ENCODE results near the gene RBM33.

Gene RBM33

DNA sequence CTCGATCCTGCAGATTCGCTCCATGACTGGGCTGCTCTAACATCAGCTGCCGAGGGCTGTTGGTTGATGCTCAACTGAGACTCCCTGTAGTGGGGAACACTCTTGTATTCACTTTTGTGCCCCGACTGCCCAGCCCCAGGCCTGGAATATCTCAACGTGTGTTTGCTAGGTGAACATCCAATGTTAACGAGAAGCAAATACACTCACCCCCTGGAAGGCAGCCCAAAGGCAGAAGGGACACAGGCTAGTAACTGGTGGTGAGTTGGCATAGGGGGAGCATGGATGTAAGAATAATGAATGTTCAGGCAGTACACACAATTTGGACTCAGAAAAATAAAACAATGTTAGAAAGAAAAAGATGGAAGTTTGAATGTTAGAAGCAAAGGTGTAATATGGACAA is 24.0 kb upstream of the RBM33 start:
- DNase-seq (ENCODE audit: extremely low spot score): no peak
- TF ChIP-seq FOXA1 (IDR thresholded peaks at IDR 0.05): no peak
- no peak for TF ChIP-seq L3MBTL2 (conservative IDR thresholded peaks at IDR 0.05)
- no peak for TF ChIP-seq CTBP1 (IDR thresholded peaks at IDR 0.05; ENCODE audit: borderline replicate concordance)
- no peak for TF ChIP-seq NFRKB (IDR thresholded peaks at IDR 0.05)
- TF ChIP-seq ELF4 (IDR thresholded peaks at IDR 0.05): no peak
- no peak for TF ChIP-seq SP1 (IDR thresholded peaks at IDR 0.05)
- TF ChIP-seq ARNT (IDR thresholded peaks at IDR 0.05): no peak
- no peak for TF ChIP-seq FOXM1 (IDR thresholded peaks at IDR 0.05; ENCODE audit: borderline replicate concordance)
- TF ChIP-seq HDGF (IDR thresholded peaks at IDR 0.05; ENCODE audit: borderline replicate concordance): no peak
- no peak for TF ChIP-seq ZNF384 (IDR thresholded peaks at IDR 0.05)
- TF ChIP-seq BHLHE40 (IDR thresholded peaks at IDR 0.05; ENCODE audit: borderline replicate concordance): no peak
- TF ChIP-seq TARDBP (IDR thresholded peaks at IDR 0.05): no peak
- no peak for TF ChIP-seq LEF1 (IDR thresholded peaks at IDR 0.05; ENCODE audit: borderline replicate concordance)
- no peak for TF ChIP-seq SUZ12 (IDR thresholded peaks at IDR 0.05)
- no peak for TF ChIP-seq FOXK2 (IDR thresholded peaks at IDR 0.05)
- TF ChIP-seq, protein P1, sequence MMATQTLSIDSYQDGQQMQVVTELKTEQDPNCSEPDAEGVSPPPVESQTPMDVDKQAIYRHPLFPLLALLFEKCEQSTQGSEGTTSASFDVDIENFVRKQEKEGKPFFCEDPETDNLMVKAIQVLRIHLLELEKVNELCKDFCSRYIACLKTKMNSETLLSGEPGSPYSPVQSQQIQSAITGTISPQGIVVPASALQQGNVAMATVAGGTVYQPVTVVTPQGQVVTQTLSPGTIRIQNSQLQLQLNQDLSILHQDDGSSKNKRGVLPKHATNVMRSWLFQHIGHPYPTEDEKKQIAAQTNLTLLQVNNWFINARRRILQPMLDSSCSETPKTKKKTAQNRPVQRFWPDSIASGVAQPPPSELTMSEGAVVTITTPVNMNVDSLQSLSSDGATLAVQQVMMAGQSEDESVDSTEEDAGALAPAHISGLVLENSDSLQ (IDR thresholded peaks at IDR 0.05): no peak
- ChIA-PET POLR2A (interaction anchor here (0.8 to 1.8 kb wide), 2 partner anchors 24 kb away, joined by 3 to 5 read pairs; partner anchors contain the start of gene RBM33), CTCF (interaction anchor here (2.4 kb wide), 1 partner anchor 22 kb away, joined by 11 read pairs; no protein-coding TSS in a partner anchor)

DNA sequence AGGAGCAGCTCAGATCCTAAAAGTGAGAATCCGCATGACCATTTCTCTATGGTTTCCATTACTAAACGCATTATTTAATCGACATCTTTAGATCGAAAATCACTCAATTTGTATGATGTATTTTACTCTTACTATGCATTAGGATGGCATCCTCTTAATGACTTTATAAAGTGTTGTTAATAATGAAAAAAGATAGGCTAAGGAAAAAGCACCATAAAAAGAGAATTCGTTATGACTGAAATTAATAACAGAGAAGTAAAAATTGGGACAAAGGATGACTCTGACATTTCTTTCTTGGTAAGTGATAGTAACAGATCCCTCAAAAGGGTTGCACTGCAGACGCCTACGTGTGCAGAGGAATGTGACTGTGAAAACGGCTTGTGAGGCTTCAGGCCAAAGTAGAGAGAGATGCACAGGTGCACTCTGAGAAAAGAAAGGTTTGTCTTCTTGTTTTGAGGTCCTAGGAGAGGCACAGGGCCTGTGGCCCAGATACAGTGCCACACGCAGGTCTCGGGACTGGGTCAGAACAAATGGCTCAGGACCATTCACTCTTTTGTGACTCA is 23.0 kb upstream of the RBM33 start:
- DNase-seq (ENCODE audit: extremely low spot score): no peak
- TF ChIP-seq CTBP1 (IDR thresholded peaks at IDR 0.05; ENCODE audit: borderline replicate concordance): no peak
- TF ChIP-seq, protein P1 (IDR thresholded peaks at IDR 0.05): no peak
- POLR2A ChIA-PET: interaction anchor here (1.8 kb wide), 1 partner anchor 23 kb away, joined by 5 read pairs; the partner anchor contains the start of gene RBM33
- CTCF ChIA-PET: interaction anchor here (0.6 to 2.4 kb wide), 3 partner anchors 13 to 217 kb away, joined by 3 to 11 read pairs (median 4); no protein-coding TSS in a partner anchor

DNA sequence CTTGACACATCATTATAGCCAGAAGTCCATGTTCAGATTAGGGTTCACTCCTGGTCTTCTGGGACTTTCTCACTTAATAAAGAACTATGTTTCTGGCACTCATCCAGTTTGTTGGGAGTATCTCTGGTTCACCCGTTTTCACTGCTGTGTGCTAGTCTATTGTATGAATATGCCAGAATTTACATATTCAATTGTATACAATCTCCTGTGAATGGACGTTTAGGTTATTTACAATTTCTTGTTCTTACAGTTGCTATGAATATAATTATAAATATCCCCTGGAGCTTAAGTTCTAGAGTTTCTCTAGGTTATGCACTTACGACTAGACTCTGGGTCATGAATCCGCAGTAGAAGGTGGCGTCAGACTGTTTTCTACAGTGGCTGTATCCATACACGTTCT is 20.0 kb upstream of the RBM33 start:
- ChIA-PET CTCF (interaction anchor here (1.7 kb wide), 1 partner anchor 26 kb away, joined by 8 read pairs; no protein-coding TSS in a partner anchor), POLR2A (interaction anchor here (0.9 kb wide), 1 partner anchor 20 kb away, joined by 3 read pairs; the partner anchor contains the start of gene RBM33)
- no peak for TF ChIP-seq SUZ12 (IDR thresholded peaks at IDR 0.05)
- no peak for TF ChIP-seq NFRKB (IDR thresholded peaks at IDR 0.05)
- TF ChIP-seq BHLHE40 (IDR thresholded peaks at IDR 0.05; ENCODE audit: borderline replicate concordance): no peak
- TF ChIP-seq FOXA1 (IDR thresholded peaks at IDR 0.05): no peak
- TF ChIP-seq L3MBTL2 (conservative IDR thresholded peaks at IDR 0.05): no peak
- no peak for TF ChIP-seq SP1 (IDR thresholded peaks at IDR 0.05)
- no peak for DNase-seq (ENCODE audit: extremely low spot score)

DNA sequence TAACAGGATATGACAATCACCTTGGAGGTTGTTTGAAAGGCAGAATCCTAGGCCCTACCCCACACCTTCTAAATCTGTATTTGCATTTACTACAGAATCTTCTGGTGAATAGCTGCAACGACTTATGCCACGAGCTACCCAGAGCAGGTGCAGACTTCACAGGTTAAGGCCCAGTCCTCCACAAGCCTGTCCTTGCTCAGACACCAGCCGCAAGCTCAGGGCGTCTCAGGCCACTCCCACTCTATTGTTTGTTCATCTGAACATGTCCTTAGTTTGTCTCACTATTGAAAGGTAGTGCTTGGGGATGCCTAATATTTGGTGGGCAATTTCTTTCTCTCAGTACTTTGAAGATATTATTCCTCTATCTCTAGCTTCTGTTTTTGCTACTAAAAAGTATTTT is 18.9 kb upstream of the RBM33 start:
- POLR2A ChIA-PET: no interaction called here

DNA sequence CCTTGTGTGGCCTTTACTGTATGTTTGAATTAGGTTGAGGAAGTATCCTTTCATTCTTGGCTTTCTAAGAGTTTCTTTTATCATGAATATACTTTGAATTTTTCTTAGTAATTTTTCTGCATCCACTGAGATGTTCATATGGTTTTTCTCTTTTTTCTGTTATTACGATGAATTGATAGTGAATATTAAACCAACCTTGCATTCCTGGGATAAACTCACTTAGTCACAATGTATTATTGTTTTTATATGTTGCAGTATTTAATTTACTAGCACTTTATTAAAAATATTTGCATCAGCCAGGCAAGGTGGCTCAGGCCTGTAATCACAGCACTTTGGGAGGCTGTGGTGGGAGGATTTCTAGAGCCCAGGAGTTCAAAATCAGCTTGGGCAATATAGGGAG is 15.3 kb upstream of the RBM33 start:
- POLR2A ChIA-PET: interaction anchor here (0.6 kb wide), 1 partner anchor 69 kb away, joined by 3 read pairs; no protein-coding TSS in a partner anchor
- no peak for TF ChIP-seq BHLHE40 (IDR thresholded peaks at IDR 0.05; ENCODE audit: borderline replicate concordance)
- TF ChIP-seq FOXA1 (IDR thresholded peaks at IDR 0.05): no peak
- CTCF ChIA-PET: no interaction called here

More for the DNA sequence above, 18.9 kb upstream of the RBM33 start:
- CTCF ChIA-PET: interaction anchor here (1.7 kb wide), 1 partner anchor 27 kb away, joined by 8 read pairs; no protein-coding TSS in a partner anchor
- no peak for DNase-seq (ENCODE audit: extremely low spot score)
- TF ChIP-seq ELF4 (IDR thresholded peaks at IDR 0.05) (no peak), SP1 (IDR thresholded peaks at IDR 0.05) (no peak), ARNT (IDR thresholded peaks at IDR 0.05) (no peak)

DNA sequence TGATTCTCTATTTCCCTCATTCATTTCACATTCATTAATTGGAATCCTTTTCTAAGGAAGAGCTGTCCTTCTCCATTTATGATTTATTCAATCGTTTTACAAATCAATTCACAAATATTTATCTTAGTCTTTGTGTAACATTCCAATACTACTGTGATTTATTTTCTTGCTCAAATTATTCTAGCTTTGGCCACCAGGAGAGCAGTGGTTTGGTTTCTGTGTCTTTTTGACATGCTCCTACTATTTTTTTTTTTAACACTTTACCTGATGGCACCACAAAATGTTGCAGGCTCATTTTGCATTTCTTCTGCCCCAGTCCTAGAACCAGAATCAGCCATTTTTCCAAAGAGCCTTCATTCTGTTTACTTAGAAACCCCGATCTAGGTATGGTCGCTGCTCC is 13.3 kb upstream of the RBM33 start:
- no peak for DNase-seq (ENCODE audit: extremely low spot score)
- ChIA-PET POLR2A (no interaction called here), CTCF (interaction anchor here (0.6 to 0.9 kb wide), 2 partner anchors 19 kb away, joined by 3 read pairs; no protein-coding TSS in a partner anchor)
- TF ChIP-seq SUZ12 (IDR thresholded peaks at IDR 0.05): no peak
- no peak for TF ChIP-seq FOXM1 (IDR thresholded peaks at IDR 0.05; ENCODE audit: borderline replicate concordance)
- no peak for TF ChIP-seq HDGF (IDR thresholded peaks at IDR 0.05; ENCODE audit: borderline replicate concordance)
- no peak for TF ChIP-seq SP1 (IDR thresholded peaks at IDR 0.05)
- TF ChIP-seq FOXA1 (IDR thresholded peaks at IDR 0.05): no peak
- TF ChIP-seq NFRKB (IDR thresholded peaks at IDR 0.05): no peak

More for the DNA sequence above, 15.3 kb upstream of the RBM33 start:
- DNase-seq (ENCODE audit: extremely low spot score): no peak

DNA sequence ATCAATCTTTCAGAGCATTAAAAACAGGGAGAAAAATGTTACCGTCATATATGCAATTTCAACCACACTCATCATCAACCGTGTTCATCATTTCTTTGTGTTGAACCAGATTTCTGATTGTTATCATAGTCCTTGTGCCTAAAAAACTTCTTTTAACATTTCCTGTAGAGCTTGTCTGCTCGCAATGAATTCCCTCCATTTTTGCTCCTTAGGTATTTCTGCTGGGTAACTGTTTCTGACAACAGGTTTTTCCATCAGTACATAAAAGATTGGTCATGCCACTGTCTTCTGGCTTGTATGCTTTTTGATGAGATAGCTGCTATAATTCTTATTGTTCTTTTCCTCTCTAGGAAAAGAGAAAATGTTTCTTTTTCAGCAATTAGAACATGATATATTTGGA is 8.6 kb upstream of the RBM33 start:
- ChIA-PET CTCF (no interaction called here), POLR2A (no interaction called here)
- no peak for DNase-seq (ENCODE audit: extremely low spot score)
- TF ChIP-seq CTBP1 (IDR thresholded peaks at IDR 0.05; ENCODE audit: borderline replicate concordance): no peak
- TF ChIP-seq L3MBTL2 (conservative IDR thresholded peaks at IDR 0.05): peak; percentile 67

DNA sequence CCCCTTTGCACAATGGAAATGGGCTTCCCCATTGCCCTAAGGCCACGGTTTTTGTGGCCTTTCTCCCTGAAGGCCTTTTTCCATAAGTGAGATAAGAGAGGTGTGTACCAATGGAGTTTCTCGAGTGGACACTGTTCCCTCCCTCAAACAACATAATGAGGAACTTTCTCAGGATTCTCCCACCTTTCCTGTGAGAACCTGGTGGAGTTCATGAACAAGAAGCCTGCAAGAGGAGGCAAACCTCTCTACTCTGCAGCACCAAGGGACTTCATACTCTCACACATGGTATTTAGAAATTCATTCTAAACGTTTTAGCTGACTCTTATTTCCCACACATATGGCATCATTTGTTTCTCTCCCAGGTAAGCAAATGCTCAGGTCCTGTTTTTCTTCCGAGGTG is 7.3 kb upstream of the RBM33 start:
- POLR2A ChIA-PET: no interaction called here
- TF ChIP-seq HDGF (IDR thresholded peaks at IDR 0.05; ENCODE audit: borderline replicate concordance) (no peak), L3MBTL2 (conservative IDR thresholded peaks at IDR 0.05) (peak; percentile 44)
- CTCF ChIA-PET: interaction anchor here (0.6 kb wide), 1 partner anchor 40 kb away, joined by 4 read pairs; no protein-coding TSS in a partner anchor
- DNase-seq (ENCODE audit: extremely low spot score): no peak
